SH-SY5Y (cell line): ENCODE data around the gene SLC1A5.

Source experiments
- GATA2 ChIP-seq: IDR thresholded peaks from 2 replicates; pipeline ENCODE4 v1.6.1; 2011; ENCODE audit warnings: mild to moderate bottlenecking, low read depth, low read length
- GATA3 ChIP-seq: IDR thresholded peaks from 2 replicates; pipeline ENCODE4 v1.6.1; 2011; ENCODE audit warnings: low read depth, mild to moderate bottlenecking, low read length, moderate library complexity

- TF ChIP-seq GATA2 (no peak), GATA3 (no peak)
These were observed 58.2 kb downstream of the SLC1A5 start for GRCh38 chr19:46730187-46730586.
